Measurements from ENCODE around the gene MYT1. TPM values are rescaled to one million over a fixed set of nuclear protein-coding genes. Genes with fewer than 3 reads are reported as not detected.
A peak's percentile ranks its signal among the peaks of the same experiment; 100 is the strongest.

The MYT1 gene
- total and polyA plus RNA-seq, 2 of the 13 experiments (the other 11 are each of a cell fraction or from before 2014, with no cell fraction given): 0.58 to 2.5 TPM

- no peak for TF ChIP-seq AFF4 (CRISPR knock-in tag; IDR thresholded peaks at IDR 0.05)
- TF ChIP-seq HOXD1 (CRISPR knock-in tag; IDR thresholded peaks at IDR 0.05): no peak
- TF ChIP-seq KDM1A (CRISPR knock-in tag; IDR thresholded peaks at IDR 0.05): no peak
- TF ChIP-seq ZNF205 (CRISPR knock-in tag; IDR thresholded peaks at IDR 0.05): no peak
- no peak for TF ChIP-seq ZBTB2 (CRISPR knock-in tag; IDR thresholded peaks at IDR 0.05; ENCODE audit: low read depth)
- TF ChIP-seq PHF21A (CRISPR knock-in tag; IDR thresholded peaks at IDR 0.05): no peak
- TF ChIP-seq NFE2L1 (CRISPR knock-in tag; IDR thresholded peaks at IDR 0.05; ENCODE audit: borderline replicate concordance): no peak
- no peak for TF ChIP-seq PRDM10 (CRISPR knock-in tag; IDR thresholded peaks at IDR 0.05; ENCODE audit: low read depth)
- no peak for TF ChIP-seq MLX (CRISPR knock-in tag; IDR thresholded peaks at IDR 0.05)
- TF ChIP-seq FOXA3 (CRISPR knock-in tag; IDR thresholded peaks at IDR 0.05): no peak
- 0 out of 2 replicates have a peak, but pooled peaks have one; percentile 50 for TF ChIP-seq ZNF333 (CRISPR knock-in tag; IDR thresholded peaks at IDR 0.05; ENCODE audit: borderline replicate concordance)
- no peak for TF ChIP-seq USF2 (IDR thresholded peaks at IDR 0.05; ENCODE audit: low read depth, low read length)
- no peak for TF ChIP-seq USF2 (CRISPR knock-in tag; IDR thresholded peaks at IDR 0.05; ENCODE audit: borderline replicate concordance)
- TF ChIP-seq ETS1 (CRISPR knock-in tag; IDR thresholded peaks at IDR 0.05): no peak
- TF ChIP-seq STAG1 (CRISPR knock-in tag; IDR thresholded peaks at IDR 0.05): no peak
- no peak for TF ChIP-seq NFKBIZ (CRISPR knock-in tag; IDR thresholded peaks at IDR 0.05)
Measured at GRCh38 chr20:64242003-64242796, 77.9 kb downstream of the MYT1 start (continued).

Data from HepG2 (cell line).